HepG2 (cell line): ENCODE data around the gene KCND3. TPM values are rescaled to one million over a fixed set of nuclear protein-coding genes. Genes with fewer than 3 reads are reported as not detected.
A peak's percentile ranks its signal among the peaks of the same experiment; 100 is the strongest.

Source experiments
- ATAC-seq: fragments of 200-7000 bp; cut with Tn5 transposase; 3 replicates; pipeline ENCODE4 v1.9.1; 2020; ENCODE audit warnings: mild to moderate bottlenecking, moderate library complexity
- BruUV-seq: library from RNA; stranded (reverse); fragments of 400-500 nt; replicated peaks from 2 replicates; lab custom pipeline; 2021; lab: Mats Ljungman, UMichigan
- CTCF ChIA-PET: fragments of 300-600 bp; formaldehyde crosslinking; extraction: SDS; loops from one replicate; lab custom pipeline; 2021; ENCODE audit warnings: low total read pairs, inconsistent platforms, low intra/inter-chr PET ratio; lab: Yijun Ruan, JAX
- POLR2A ChIA-PET: fragments of 350-600 bp; sonication (Branson Sonifier 250); formaldehyde crosslinking; loops from one replicate; lab custom pipeline; 2020; ENCODE audit warnings: antibody characterized with exemption, inconsistent platforms; lab: Yijun Ruan, JAX
- DNase-seq: peaks from one replicate; pipeline ENCODE4 v3.0.0-alpha.2; 2015; ENCODE audit warnings: low spot score
- FAIRE-seq: peaks from 3 replicates; lab custom pipeline; 2011; peaks lifted over from hg19 to GRCh38; lab: Jason Lieb, UNC
- H2AFZ ChIP-seq: one replicate; pipeline ENCODE4 v1.6.1; 2011; ENCODE audit warnings: low read length, inconsistent platforms
- H3K27ac ChIP-seq: fragments of 300-600 bp; 3 replicates; pipeline ENCODE4 v1.8.0; 2011; ENCODE audit warnings: mixed run types, mild to moderate bottlenecking, mixed read lengths, low read length, inconsistent platforms; ENCODE audit not compliant: insufficient read depth; ENCODE audit errors: extremely low read length
- H3K27me3 ChIP-seq, 2 experiments: fragments of 200-600 bp in 1 of 2; 2 replicates in 1 of 2; 3 replicates in 1 of 2; pipeline versions ENCODE4 v1.6.0 to v1.8.0; 2011; ENCODE audit warnings: low read length in 2 of 2, mild to moderate bottlenecking in 2 of 2, moderate library complexity in 2 of 2, inconsistent platforms in 1 of 2; ENCODE audit not compliant: insufficient read depth in 2 of 2, control insufficient read depth in 1 of 2
- H3K36me3 ChIP-seq, 2 experiments: fragments of 200-600 bp in 1 of 2; replicated peaks in 1 of 2; 2 replicates in 1 of 2; 3 replicates in 1 of 2; pipeline versions ENCODE4 v1.5.1 to v1.8.0; 2011; ENCODE audit warnings: low read length in 2 of 2, inconsistent platforms in 1 of 2; ENCODE audit not compliant: insufficient read depth in 2 of 2, control insufficient read depth in 1 of 2
- H3K4me1 ChIP-seq: 2 replicates; pipeline ENCODE4 v1.5.1; 2012; ENCODE audit warnings: low read length, inconsistent platforms; ENCODE audit not compliant: insufficient read depth
- H3K4me2 ChIP-seq: 2 replicates; pipeline ENCODE4 v1.6.0; 2011; ENCODE audit warnings: low read depth, low read length, inconsistent platforms
- H3K4me3 ChIP-seq, 3 experiments: fragments of 200-600 bp in 1 of 3; sonication (generic), shearing (Covaris generic) in 1 of 3; replicated peaks in 1 of 3; 2 replicates each; pipeline ENCODE4 v1.5.1; 2011 to 2016; ENCODE audit warnings: low read length in 3 of 3, inconsistent platforms in 2 of 3, low read depth in 2 of 3, mild to moderate bottlenecking in 2 of 3, control low read depth in 1 of 3, mixed read lengths in 1 of 3; ENCODE audit not compliant: insufficient read depth in 1 of 3
- H3K79me2 ChIP-seq: one replicate; pipeline ENCODE4 v1.6.1; 2011; ENCODE audit warnings: low read length, inconsistent platforms; ENCODE audit not compliant: insufficient read depth
- H3K9ac ChIP-seq: 2 replicates; pipeline ENCODE4 v1.6.0; 2011; ENCODE audit warnings: mild to moderate bottlenecking, low read depth, low read length, inconsistent platforms; ENCODE audit not compliant: insufficient read depth
- H3K9me3 ChIP-seq: 2 replicates; pipeline ENCODE4 v1.5.1; 2012; ENCODE audit warnings: mild to moderate bottlenecking, low read length
- H4K20me1 ChIP-seq: 2 replicates; pipeline ENCODE4 v1.6.0; 2011; ENCODE audit warnings: inconsistent platforms, mild to moderate bottlenecking, low read length, moderate library complexity; ENCODE audit not compliant: insufficient read depth
- ZBTB8A ChIP-seq: sonication (generic); formaldehyde crosslinking; IDR thresholded peaks from 2 replicates; pipeline ENCODE4 v1.4.0; 2020; ENCODE audit warnings: mild to moderate bottlenecking, low read depth, missing genetic modification reagents, borderline replicate concordance
- WGBS: methylation state at CpG from one replicate; pipeline ENCODE4 v1.1.6; 2017; ENCODE audit warnings: low lambda C conversion rate; 5-methylcytosine and 5-hydroxymethylcytosine counted together
- in situ Hi-C: cut with HindIII; loops from 2 replicates; pipeline ENCODE4 v1.10.0; 2017; ENCODE audit warnings: low pct_unique_long_range_greater_than_20kb; ENCODE audit not compliant: extremely low pct_ligation_motif_present
- intact Hi-C: fragments of 100-400 bp; cut with micrococcal nuclease; formaldehyde crosslinking; loops from one replicate; pipeline ENCODE4 v1.10.0; 2022; ENCODE audit not compliant: unreplicated experiment
- polyA plus RNA-seq, 8 experiments: library from polyadenylated mRNA; depleted of rRNA in 3 of 8; stranded (reverse) in 7 of 8; unstranded in 1 of 8; fragments of >200 nt; fragmentation: Illumina TruSeq in 4 of 8; extraction: Trizol in 4 of 8; gene quantifications; 2 replicates each; pipeline versions ENCODE4 v1.2.1 to v1.2.3, GENCODE V29; 2011 to 2016; ENCODE audit warnings: low read depth in 4 of 8, missing spikeins in 1 of 8, mixed read lengths in 1 of 8; ENCODE audit not compliant: insufficient read depth in 1 of 8
- total RNA-seq, 5 experiments: library from RNA; depleted of rRNA; stranded (reverse); fragments of >200 nt; fragmentation: Illumina TruSeq; extraction: Trizol; gene quantifications; 2 replicates each; pipeline ENCODE4 v1.2.3, GENCODE V29; 2016; ENCODE audit warnings: low read depth in 1 of 5
- TF ChIP-seq, protein P1 (sequence below), 2 experiments: IDR thresholded peaks; 2 replicates each; pipeline ENCODE4 v1.6.1; 2011 to 2012; ENCODE audit warnings: low read length in 2 of 2, borderline replicate concordance in 1 of 2, low read depth in 1 of 2, mild to moderate bottlenecking in 1 of 2, moderate library complexity in 1 of 2

The KCND3 gene
- total and polyA plus RNA-seq, 2 of the 13 experiments (the other 11 are each of a cell fraction or from before 2014, with no cell fraction given) = 0.04 TPM; not detected in 1

DNA sequence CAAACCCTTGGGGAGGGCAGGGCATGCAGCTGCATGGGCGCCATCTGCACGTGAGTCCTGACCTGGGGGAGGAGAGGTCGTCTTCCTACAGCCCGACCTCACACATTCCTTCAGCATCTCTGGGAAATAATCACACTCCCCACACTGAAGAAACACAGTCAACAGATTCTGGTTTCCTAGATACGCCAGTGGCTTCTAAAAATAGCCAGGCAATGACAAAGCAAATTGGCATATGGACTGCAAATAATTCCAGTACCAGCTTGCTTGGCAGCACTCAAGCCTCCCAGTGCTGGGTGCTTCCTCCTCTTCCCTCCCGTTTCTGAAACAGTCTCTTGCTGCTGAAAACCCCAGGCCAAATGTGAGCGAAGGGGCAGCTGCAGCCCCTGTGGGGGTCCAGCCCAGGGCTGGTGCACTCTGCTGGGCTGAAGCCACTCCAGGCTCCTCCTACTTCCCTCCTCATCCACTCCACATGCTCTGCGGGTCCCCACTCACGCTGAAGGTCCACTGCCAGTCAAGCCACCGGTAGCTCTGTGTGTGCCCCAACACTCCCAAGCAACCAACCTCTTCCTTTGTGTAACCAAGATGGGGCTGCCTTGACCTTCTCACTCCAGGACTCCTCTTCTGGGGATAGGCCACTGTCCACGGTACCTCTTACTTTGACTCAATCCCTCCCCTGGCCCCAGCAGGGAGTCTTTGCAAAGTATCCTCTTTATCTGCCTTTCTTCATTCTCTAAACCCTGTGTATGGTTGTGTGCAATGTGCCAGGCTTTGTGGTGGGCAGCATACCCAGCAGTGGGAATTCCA lies 69.0 kb downstream of the KCND3 start:
- no TSS peak for BruUV-seq
- intact Hi-C loops = no loop called here
- CTCF ChIA-PET = no interaction called here

More for the DNA sequence above, 69.0 kb downstream of the KCND3 start:
- Histone ChIP-seq H2AFZ (no peak overlapping the region), H3K9me3 (no peaks in the 10 kb centered on the region), H3K27ac (no peak overlapping the region), H3K4me1 (no peaks in the 10 kb centered on the region), H3K27me3 (no peaks in the 10 kb centered on the region), H3K4me3 (no peak overlapping the region), H3K9ac (no peak overlapping the region), H4K20me1 (no peaks in the 10 kb centered on the region), H3K4me2 (no peak overlapping the region), H3K79me2 (no peaks in the 10 kb centered on the region), H3K36me3 (no peaks in the 10 kb centered on the region)
- no peak for DNase-seq
- WGBS = 12% methylated on average over 8 of the region's 11 CpGs
- no peak for ATAC-seq
- no peak for TF ChIP-seq ZBTB8A (CRISPR knock-in tag)
- TF ChIP-seq, protein P1, sequence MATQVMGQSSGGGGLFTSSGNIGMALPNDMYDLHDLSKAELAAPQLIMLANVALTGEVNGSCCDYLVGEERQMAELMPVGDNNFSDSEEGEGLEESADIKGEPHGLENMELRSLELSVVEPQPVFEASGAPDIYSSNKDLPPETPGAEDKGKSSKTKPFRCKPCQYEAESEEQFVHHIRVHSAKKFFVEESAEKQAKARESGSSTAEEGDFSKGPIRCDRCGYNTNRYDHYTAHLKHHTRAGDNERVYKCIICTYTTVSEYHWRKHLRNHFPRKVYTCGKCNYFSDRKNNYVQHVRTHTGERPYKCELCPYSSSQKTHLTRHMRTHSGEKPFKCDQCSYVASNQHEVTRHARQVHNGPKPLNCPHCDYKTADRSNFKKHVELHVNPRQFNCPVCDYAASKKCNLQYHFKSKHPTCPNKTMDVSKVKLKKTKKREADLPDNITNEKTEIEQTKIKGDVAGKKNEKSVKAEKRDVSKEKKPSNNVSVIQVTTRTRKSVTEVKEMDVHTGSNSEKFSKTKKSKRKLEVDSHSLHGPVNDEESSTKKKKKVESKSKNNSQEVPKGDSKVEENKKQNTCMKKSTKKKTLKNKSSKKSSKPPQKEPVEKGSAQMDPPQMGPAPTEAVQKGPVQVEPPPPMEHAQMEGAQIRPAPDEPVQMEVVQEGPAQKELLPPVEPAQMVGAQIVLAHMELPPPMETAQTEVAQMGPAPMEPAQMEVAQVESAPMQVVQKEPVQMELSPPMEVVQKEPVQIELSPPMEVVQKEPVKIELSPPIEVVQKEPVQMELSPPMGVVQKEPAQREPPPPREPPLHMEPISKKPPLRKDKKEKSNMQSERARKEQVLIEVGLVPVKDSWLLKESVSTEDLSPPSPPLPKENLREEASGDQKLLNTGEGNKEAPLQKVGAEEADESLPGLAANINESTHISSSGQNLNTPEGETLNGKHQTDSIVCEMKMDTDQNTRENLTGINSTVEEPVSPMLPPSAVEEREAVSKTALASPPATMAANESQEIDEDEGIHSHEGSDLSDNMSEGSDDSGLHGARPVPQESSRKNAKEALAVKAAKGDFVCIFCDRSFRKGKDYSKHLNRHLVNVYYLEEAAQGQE (IDR thresholded peaks at IDR 0.05; ENCODE audit: borderline replicate concordance in 1 of 2, low read depth in 1 of 2, low read length in 2 of 2) = 0 out of 4 replicates have a peak, but pooled peaks of 1 of the 2 experiments have one; percentile 13
- FAIRE-seq = no peak
- POLR2A ChIA-PET = no interaction called here
- in situ Hi-C loops = no loop called here
